Breast epithelium (tissue), 3 donors: Measurements from ENCODE around the gene STEAP1B.

Experiments
- POLR2A ChIP-seq: fragments of 450-650 bp; IDR thresholded peaks from one replicate; pipeline ENCODE4 v1.6.1; 2016; ENCODE audit warnings: antibody characterized with exemption, mild to moderate bottlenecking, moderate library complexity
- POLR2AphosphoS5 ChIP-seq, 3 donors: sonication (generic); formaldehyde crosslinking; IDR thresholded peaks; one replicate each; pipeline ENCODE4 v1.6.1; 2017; ENCODE audit warnings: antibody characterized with exemption in 3 of 3
- TF ChIP-seq, protein P1 (sequence below), 3 donors: fragments of 450-650 bp; IDR thresholded peaks; one replicate each; pipeline ENCODE4 v1.5.1; 2016 to 2017; ENCODE audit warnings: antibody characterized with exemption in 3 of 3, mild to moderate bottlenecking in 3 of 3, moderate library complexity in 3 of 3

DNA sequence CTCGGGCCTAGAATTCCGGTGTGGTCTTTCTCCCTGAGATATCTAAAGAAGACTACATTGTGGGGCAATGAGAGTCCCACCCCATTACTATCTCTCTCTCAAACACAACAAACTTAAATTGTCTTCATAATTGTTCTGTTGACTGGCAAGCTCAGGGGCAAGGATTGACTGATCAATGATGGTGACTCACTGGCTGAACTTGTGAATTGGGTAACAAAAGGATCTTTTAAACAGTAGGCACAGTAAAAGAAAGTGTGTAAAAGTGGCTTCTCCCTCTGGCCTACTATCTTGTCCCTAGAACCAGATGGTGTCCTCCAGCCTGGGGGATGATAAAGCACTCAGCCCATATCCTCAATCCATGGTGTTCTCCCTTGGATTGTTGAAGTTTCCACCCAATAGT lies 80.0 kb downstream of the STEAP1B start:
- TF ChIP-seq, protein P1, sequence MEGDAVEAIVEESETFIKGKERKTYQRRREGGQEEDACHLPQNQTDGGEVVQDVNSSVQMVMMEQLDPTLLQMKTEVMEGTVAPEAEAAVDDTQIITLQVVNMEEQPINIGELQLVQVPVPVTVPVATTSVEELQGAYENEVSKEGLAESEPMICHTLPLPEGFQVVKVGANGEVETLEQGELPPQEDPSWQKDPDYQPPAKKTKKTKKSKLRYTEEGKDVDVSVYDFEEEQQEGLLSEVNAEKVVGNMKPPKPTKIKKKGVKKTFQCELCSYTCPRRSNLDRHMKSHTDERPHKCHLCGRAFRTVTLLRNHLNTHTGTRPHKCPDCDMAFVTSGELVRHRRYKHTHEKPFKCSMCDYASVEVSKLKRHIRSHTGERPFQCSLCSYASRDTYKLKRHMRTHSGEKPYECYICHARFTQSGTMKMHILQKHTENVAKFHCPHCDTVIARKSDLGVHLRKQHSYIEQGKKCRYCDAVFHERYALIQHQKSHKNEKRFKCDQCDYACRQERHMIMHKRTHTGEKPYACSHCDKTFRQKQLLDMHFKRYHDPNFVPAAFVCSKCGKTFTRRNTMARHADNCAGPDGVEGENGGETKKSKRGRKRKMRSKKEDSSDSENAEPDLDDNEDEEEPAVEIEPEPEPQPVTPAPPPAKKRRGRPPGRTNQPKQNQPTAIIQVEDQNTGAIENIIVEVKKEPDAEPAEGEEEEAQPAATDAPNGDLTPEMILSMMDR (IDR thresholded peaks at IDR 0.05), result no peak
- TF ChIP-seq POLR2AphosphoS5 (IDR thresholded peaks at IDR 0.05), result no peak
- no peak for TF ChIP-seq POLR2A
